Hindlimb muscle (tissue), 1 donor: ENCODE data around the gene ABHD16A. TPM values are rescaled to one million over a fixed set of nuclear protein-coding genes. Genes with fewer than 3 reads are reported as not detected.

Experiments used
- DNase-seq: peaks from one replicate; pipeline ENCODE4 v3.0.0-alpha.2; 2013
- polyA plus RNA-seq: library from polyadenylated mRNA; unstranded; fragments of 120-200 nt; gene quantifications from one replicate; pipeline ENCODE4 v1.2.1, GENCODE V29; 2013; ENCODE audit not compliant: insufficient read length

The ABHD16A gene
- polyA plus RNA-seq, 1 donor, result 54.6 TPM

- DNase-seq, result no peak
Measured at GRCh38 chr6:31730631-31731086, 27.5 kb upstream of the ABHD16A start.

- peak; percentile 96 for DNase-seq
Measured at GRCh38 chr6:31729979-31730630, 27.0 kb upstream of the ABHD16A start.

- peak; percentile 92 for DNase-seq
Measured at GRCh38 chr6:31729515-31729978, 26.4 kb upstream of the ABHD16A start.

GRCh38 chr6:31728767-31729514 lies 25.8 kb upstream of the ABHD16A start, which contains the start of gene DDAH2:
Gene DDAH2, minus strand, starts transcription at chr6:31729299. Its CDS starts 138 bp downstream, at chr6:31729161.
- no peak for DNase-seq

- DNase-seq, result no peak
Measured at GRCh38 chr6:31727717-31728671, 24.9 kb upstream of the ABHD16A start.

GRCh38 chr6:31727034-31727716 lies 24.1 kb upstream of the ABHD16A start:
- no peak for DNase-seq

GRCh38 chr6:31725502-31726350 lies 22.6 kb upstream of the ABHD16A start:
- no peak for DNase-seq

GRCh38 chr6:31723980-31724691 lies 21.0 kb upstream of the ABHD16A start:
- DNase-seq, result no peak

GRCh38 chr6:31723245-31723979 lies 20.3 kb upstream of the ABHD16A start, which contains the start of gene MPIG6B:
Gene MPIG6B, plus strand, starts transcription at chr6:31723373. Its CDS starts 11 bp downstream, at chr6:31723384.
- no peak for DNase-seq

- no peak for DNase-seq
Measured at GRCh38 chr6:31722173-31722572, 19.0 kb upstream of the ABHD16A start.

- no peak for DNase-seq
Measured at GRCh38 chr6:31721351-31722020, 18.4 kb upstream of the ABHD16A start, which contains the start of gene LY6G6C. Gene LY6G6C, minus strand, starts transcription at chr6:31721746. Its CDS starts 67 bp downstream, at chr6:31721679.

- DNase-seq, result no peak
Measured at GRCh38 chr6:31720196-31720770, 17.2 kb upstream of the ABHD16A start.

GRCh38 chr6:31719001-31719400 lies 15.9 kb upstream of the ABHD16A start:
- no peak for DNase-seq

GRCh38 chr6:31718265-31718664 lies 15.1 kb upstream of the ABHD16A start:
- no peak for DNase-seq

- no peak for DNase-seq
Measured at GRCh38 chr6:31717499-31718222, 14.5 kb upstream of the ABHD16A start.

GRCh38 chr6:31715022-31715958 lies 12.2 kb upstream of the ABHD16A start, which contains the start of gene LY6G6D:
Gene LY6G6D, plus strand, starts transcription at chr6:31715348. Its CDS starts 8 bp downstream, at chr6:31715356.
- DNase-seq, result no peak
